SH-SY5Y (cell line): ENCODE measurements around the gene UACA.

ENCODE experiments used
- GATA2 ChIP-seq: IDR thresholded peaks from 2 replicates; pipeline ENCODE4 v1.6.1; 2011; ENCODE audit warnings: mild to moderate bottlenecking, low read depth, low read length
- GATA3 ChIP-seq: IDR thresholded peaks from 2 replicates; pipeline ENCODE4 v1.6.1; 2011; ENCODE audit warnings: low read depth, mild to moderate bottlenecking, low read length, moderate library complexity

DNA sequence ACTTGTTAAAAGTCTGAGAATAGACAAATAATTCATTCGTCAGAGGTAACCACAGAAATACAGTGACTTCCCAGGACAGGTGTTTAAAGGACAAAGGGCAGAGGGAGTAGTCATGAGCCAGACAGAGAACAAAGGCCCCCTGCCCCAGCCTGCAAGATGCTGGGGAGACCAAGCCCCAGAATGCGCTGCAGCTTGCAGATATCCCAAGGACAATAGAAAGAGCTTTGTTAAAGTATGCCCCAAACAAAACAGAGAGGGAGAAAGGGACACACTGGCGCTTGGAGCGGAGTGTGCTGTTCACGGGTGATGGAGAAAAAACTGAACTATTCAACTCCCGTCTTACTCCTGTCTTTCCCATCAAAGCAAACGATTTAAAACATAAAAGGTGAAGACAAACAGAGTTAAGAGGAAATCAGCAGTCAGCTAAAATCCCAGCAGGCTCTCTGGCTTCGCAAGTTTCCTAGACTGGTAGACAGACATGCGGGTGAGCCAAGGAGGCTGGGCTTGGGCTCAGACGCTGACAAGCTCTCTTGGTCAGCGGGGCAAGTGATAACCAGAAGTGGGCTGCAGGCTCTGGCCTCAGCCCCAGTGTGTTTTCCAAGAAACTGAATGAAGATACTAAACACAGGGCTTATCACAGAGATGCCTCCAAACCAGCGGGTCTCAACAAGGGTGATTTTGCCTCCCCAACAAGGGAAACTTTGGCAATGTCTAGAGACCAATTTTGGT lies 130.1 kb downstream of the UACA start:
- no peak for TF ChIP-seq GATA3
- no peak for TF ChIP-seq GATA2
